A673 (cell line): Measurements from ENCODE around the gene PRKCI.

Experiments
- EZH2 ChIP-seq: fragments of 200-600 bp; sonication (generic); IDR thresholded peaks from 2 replicates; pipeline ENCODE4 v1.6.1; 2017; ENCODE audit warnings: borderline replicate concordance, low read depth, mild to moderate bottlenecking, mixed read lengths, antibody characterized with exemption, low read length; ENCODE audit not compliant: poor library complexity, severe bottlenecking
- TF ChIP-seq, protein P1 (sequence below): fragments of 300-800, 200-600 bp; sonication (generic); conservative IDR thresholded peaks from 2 replicates; pipeline ENCODE4 v1.5.1; 2017; ENCODE audit warnings: low read depth, mild to moderate bottlenecking, antibody characterized with exemption, low read length, moderate library complexity, mixed read lengths

DNA sequence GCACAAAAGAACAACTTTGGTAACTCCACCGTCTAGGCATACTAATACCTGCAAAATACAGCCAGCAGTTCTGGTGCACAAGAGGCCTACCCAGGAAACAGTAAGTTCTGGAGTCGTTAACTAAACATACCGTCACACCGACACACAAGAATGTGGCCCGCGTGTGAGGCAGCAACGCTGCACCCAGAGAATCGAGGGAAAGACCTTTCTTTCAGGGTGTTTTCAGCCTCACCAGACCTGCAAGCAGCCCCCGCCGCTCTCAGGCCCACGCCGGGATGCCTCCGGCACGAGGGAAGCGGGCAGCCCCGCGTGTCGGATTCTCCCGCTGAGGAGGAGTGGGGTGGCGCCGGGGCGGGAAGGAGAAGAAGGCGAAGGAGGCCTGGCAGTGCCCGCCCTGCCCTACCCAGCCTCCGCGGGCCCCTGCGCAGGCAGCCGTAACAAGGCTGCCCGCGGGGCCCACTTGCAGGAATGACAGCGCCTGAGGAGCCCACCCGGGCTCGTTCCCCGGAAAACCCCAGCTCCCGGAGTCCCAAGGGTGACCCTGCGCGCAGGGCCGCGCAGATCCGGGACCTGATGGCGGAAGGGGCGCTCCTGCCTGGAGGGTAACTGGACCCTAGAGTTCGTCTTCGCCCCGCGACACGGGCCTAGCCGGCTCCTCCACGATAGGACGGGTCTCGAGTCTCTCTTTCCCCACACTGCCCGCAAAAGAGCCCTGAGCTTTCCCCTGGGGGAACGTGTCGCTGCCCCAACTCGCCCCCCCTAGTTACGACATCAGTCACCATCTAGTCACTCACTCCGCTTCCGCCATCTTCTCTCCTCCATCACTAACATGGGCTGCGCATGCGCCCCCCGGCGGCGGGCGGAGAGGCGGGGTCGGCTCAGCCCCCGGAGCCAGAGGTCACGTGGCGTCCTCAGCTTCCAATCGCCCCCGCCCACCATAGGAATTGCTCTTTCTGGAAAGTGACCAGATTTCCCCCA, 41.0 kb upstream of the PRKCI start, which contains the start of gene PHC3:
- TF ChIP-seq, protein P1, sequence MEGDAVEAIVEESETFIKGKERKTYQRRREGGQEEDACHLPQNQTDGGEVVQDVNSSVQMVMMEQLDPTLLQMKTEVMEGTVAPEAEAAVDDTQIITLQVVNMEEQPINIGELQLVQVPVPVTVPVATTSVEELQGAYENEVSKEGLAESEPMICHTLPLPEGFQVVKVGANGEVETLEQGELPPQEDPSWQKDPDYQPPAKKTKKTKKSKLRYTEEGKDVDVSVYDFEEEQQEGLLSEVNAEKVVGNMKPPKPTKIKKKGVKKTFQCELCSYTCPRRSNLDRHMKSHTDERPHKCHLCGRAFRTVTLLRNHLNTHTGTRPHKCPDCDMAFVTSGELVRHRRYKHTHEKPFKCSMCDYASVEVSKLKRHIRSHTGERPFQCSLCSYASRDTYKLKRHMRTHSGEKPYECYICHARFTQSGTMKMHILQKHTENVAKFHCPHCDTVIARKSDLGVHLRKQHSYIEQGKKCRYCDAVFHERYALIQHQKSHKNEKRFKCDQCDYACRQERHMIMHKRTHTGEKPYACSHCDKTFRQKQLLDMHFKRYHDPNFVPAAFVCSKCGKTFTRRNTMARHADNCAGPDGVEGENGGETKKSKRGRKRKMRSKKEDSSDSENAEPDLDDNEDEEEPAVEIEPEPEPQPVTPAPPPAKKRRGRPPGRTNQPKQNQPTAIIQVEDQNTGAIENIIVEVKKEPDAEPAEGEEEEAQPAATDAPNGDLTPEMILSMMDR, result no peak
- TF ChIP-seq EZH2, result no peak
